Activated T-cell treated with anti-CD3 and anti-CD28 coated beads, Interleukin-2, amount 50 U/mL, for 48 hours (primary cell): ENCODE data around the gene ORMDL2.

Experiments used
- DNase-seq, 2 experiments: peaks; one replicate each; pipeline ENCODE4 v3.0.0-alpha.2; 2020

Gene ORMDL2, protein sequence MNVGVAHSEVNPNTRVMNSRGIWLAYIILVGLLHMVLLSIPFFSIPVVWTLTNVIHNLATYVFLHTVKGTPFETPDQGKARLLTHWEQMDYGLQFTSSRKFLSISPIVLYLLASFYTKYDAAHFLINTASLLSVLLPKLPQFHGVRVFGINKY

DNA sequence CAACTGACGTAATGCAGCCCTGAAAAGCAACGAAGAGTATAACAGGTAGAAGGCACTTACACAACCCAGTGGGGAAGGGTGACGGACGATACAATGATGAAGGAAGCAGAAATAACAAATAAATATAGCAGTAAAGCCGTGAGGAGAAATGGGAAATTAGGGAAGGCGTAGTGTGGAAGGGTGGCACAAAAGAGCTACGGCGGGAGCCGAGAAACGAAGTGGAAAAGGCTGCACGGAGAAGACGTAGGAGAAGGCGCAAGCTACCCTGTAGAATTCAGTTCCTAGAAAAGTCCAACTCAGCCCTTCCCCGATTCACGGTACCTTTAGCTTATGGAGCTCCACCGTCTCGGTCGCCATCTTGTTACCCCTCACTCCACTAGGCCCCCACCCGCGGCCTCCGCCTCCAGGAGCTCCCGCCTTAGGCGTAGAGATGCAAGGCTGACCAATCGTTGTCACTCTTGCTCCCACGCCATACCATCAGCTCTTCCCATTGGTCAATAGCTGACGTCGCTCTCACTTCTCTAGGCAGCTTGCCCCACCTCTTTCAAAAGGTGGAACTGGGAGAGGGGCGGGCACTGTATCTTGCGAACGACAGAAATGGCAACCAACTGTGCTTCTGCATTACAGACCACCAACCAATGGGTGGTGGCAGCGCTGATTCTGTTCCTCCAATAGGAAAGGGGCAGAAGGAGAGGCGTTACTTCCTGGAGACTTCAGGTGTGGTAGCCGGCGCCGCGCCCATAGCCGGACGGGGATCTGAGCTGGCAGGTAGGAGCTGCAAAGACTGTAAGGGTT lies at the start of gene ORMDL2, which contains the start of gene SARNP:
Gene ORMDL2 (plus strand): TSS at position 697 of the 795 bp plus-strand sequence. CDS start 959 bp downstream, outside the sequence.
Gene SARNP (minus strand): TSS at position 380 of the 795 bp plus-strand sequence. CDS start 23 bp downstream, at position 357.
- peak; percentile 94 to 95 for DNase-seq

DNA sequence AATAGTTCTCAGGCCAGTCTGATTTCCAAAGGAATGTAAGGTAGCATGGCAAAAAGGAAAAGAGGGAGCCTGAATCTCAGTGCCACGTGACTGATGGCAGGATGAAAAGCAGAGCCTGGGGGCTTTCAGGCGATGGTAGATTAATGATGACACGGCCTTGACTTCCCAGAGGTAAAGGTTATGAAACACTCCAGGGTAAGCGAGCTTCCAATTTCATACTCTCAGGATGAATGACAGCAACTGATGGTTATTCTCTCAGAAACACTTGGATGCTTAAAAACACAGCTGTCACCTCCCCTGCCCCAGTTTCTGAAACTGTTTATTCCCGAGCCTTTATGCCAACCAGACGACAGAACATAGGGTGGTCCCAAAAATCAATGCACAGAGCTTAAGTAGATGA lies 46.1 kb upstream of the ORMDL2 start:
- no peak for DNase-seq

DNA sequence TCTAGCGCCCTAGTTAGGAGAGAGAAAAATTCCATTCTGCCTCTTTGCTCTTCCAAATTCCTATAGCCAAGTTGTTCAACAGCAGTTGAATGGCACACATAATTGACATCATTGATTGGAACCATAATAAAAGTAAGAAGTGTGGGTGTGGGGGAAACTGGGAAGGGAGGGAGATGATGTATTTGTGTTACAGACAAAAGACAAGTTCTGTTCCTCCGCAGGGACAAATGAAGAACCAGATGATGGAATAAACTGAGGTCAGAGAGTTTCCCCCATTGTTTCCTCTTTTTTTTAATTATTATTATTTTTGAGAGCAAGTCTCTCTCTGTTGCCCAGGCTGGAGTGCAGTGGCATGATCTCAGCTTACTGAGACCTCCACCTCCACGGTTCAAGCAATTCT lies 40.0 kb upstream of the ORMDL2 start:
- no peak for DNase-seq

DNA sequence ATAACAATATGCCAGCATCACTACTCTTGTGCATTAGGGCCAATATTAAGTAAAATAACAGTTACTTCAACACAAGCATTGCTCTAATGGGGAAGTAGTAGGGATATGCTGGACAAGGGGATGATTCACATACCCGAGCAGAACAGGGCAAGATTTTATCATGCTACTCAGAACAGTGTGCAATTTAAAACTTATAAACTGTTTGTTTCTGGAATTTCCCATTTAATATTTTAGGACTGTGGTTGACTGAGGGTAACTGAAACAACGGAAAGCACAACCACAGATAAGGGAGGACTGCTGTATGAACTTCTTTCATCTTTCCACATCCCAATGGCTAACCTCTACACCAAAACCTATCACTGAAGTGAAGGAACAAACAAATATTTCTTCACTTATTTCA lies 37.2 kb upstream of the ORMDL2 start:
- no peak for DNase-seq

DNA sequence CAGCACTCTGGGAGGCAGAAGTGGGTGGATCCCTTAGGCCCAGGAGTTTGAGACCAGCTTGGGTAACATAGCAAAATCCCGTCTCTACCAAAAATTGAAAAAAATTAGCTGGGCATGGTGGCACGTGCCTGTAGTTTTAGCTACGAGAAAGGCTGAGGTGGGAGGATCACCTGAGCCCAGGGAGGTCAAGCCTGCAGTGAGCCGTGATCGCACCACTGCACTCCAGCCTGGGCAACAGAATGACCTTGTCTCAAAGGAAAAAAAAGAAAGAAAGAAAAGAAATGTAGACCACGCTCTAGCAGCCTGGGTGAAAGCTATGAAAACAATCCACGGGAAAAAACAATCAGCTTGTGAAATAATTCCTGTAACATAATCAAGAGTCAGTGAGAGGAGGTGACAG lies 29.3 kb upstream of the ORMDL2 start:
- DNase-seq = no peak

DNA sequence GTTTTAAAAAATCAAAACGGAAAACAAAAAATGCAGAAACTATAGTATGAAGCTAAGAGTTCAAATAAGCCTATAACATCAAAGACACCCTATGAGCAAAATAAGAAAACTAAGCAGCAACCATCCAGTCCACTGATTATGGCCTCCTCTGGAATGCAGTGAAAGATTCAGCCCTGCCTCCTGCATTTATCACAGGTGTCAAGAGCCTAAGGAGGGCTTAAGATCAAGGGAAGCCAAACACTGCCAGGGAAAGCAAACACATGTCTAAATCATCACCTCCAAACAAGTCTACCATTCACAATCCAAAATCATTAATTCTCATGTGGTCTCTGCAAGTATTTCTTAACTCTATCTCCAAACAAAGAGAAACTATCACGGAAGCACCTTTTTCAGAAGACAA lies 28.7 kb upstream of the ORMDL2 start:
- no peak for DNase-seq

DNA sequence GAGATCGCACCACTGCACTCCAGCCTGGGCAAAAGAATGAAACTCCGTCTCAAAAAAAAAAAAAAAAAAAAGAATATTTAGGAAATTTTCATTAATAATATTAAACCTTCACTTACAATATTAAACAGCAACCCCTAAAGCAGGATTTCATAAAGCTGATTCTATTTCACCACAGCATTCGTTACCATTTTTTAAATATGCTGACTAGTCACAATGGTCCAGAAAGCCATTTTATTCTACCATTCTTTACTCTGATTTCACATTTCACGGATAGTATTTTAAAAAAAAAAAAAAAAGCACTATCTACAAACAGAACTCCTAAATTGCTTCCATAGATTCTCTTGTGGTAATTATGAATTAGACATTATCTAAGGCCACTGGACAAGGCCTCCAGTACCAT lies 27.9 kb upstream of the ORMDL2 start:
- DNase-seq = no peak

DNA sequence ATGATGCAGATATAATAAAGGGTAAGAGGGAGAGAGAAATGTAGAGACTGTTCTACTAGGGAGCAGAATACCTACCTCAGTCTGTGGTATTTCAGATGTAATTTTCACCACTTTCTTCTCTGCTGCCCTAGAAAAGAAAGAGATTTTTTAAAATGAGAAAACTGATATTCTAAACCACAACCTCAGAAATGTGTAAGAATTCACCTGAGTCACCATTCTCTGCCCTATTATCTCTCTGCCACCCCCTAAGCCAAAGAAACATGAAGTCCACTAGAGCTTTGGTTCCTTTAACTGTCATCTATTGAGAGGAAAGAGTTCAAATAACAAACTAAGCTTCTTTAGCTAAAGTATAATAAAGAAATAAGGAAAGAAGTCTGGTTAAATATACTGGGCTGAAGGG lies 21.9 kb upstream of the ORMDL2 start:
- DNase-seq = no peak

DNA sequence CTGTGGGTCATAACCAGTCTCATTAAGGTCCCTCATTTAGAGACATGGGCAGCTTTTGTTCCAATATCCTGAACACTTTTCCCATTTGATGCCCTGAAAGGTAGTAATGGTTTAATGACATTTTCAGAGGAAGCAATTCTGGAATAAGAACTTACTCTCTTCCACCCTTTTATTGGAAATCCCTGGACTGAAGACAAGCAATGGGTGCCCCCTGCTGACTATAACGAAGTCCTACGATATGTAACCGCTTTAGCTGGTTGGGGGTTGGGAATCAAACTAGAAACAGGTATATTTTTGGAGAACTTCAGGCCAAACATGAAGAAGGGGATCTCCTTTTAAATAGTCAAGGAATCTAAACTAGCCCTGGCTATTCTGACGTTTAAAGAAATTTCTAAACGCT lies 20.8 kb upstream of the ORMDL2 start:
- DNase-seq = no peak

DNA sequence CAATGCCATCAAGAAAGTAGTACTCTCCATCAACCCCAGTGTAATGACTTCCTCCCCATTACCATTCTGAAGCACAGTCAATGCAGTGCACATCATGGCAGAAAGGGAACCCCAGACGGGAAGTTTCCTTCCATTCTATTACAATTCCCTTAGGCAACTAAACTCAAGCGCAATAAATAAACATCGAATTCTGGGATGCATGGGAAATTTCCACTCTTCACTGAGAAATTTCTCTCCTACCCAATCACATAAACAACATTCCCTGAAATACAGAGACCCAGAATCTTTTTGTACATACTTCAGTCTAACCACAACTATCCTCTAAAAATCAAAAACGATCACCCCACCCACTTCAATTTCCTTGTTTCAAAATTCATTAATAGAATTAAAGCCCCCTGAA lies 20.3 kb upstream of the ORMDL2 start:
- no peak for DNase-seq

DNA sequence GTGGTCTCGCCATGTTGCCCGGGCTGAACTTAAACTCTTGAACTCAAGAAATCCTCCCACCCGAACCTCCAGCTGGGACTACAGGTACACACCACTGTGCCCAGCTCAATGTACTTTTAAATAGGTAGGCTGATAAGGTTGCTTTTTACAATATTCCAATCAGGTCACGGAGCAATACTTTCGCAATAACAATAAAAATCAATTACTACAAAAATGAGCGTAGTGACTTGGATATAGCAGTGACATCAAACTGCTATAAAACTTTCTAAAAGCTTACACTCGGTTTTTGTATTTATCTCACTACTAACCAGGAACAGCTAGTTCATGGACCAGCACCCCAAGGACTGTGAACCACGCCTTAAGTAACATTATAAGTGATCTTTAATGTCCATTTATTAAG lies 10.9 kb upstream of the ORMDL2 start:
- no peak for DNase-seq

DNA sequence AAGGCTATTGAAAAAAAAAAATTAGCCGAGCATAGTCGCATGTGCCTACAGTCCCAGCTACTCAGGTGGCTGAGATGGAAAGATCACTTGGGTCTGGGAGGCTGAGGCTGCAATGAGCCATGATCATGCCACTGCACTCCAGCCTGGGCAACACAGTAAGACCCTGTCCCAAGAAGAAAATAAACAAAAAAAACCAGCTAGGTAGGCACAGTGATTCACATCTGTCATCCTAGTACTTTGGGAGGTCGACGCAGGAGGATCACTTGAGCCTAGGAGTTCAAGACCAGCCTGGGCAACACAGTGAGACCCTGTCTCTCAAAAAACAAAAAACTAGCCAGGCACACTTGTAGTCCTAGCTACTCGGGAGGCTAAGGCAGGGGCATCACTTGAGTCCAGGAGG lies 8.6 kb upstream of the ORMDL2 start:
- DNase-seq = no peak

DNA sequence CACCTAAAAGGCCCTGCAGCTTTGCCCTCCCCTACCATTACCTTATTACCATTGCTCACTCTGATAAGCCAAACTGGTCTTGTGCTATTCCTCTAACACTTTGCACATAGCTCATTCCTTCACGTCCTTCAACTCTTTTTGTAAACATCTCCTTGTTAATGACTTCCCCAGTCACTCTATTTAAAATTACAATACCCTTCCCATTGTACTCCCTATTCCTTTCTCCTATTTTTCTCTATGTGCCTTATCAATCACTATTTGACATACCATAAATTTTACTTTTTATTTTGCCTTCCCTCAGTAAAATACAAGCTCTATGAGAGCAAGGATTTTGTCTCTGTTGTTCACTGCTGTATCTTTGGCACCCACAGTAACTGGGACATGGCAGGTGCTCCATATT lies 5.8 kb upstream of the ORMDL2 start:
- no peak for DNase-seq

DNA sequence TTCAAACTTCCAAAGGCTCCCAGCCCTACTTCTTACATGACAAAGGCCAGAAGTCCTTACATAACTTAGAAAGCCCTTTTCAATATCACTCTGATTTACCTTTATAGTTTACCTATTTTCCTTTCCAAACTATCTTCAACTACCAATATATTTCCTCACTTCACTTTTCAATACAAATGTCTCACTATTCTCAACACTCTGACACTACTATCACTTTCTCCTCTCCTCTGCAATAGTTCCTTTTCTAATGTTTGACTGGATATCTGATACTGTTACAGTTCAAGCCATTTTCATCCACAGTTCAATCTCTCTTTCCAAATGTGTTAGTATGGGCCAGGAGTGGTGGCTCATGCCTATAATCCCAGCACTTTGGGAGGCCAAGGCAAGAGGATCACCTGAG lies 3.6 kb upstream of the ORMDL2 start:
- DNase-seq = no peak

DNA sequence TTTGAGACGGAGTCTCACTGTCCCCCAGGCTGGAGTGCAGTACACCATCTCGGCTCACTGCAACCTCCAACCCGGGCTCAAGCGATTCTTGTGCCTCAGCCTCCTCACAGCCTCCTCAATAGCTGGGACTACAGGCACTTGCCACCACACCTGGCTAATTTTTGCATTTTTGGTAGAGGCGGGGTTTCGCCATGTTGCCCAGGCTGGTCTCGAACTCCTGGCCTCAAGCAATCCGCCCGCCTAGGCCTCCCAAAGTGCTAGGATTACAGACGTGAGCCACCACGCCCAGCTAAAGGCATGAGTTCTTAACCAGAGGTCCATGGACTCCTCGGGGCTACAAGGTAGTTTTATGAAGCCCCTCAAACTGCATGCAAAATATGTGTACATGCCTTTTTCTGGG lies 2.4 kb upstream of the ORMDL2 start:
- DNase-seq = no peak

DNA sequence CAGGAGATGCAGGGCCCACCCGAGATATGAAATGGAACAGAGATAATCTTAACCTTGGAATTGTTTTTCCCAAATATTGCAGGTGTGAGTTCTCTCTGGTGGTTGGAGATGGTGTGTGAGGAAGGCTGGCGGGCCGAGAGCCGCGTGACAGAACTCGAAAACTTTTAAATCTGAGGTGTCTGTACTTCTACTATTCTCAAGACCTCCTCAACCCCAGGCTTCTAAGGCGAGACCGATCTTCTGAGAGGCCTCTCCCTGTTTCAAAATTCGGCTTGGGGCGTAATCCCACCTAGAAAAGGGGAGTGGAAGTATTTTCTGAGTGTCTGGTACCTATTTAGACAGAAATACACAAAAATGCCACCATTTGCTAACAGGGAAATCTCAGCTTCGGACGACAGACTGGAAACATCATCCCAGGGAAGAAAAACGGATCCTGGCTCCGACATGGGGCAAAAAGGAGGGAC lies 928 bp upstream of the ORMDL2 start:
- DNase-seq = no peak

DNA sequence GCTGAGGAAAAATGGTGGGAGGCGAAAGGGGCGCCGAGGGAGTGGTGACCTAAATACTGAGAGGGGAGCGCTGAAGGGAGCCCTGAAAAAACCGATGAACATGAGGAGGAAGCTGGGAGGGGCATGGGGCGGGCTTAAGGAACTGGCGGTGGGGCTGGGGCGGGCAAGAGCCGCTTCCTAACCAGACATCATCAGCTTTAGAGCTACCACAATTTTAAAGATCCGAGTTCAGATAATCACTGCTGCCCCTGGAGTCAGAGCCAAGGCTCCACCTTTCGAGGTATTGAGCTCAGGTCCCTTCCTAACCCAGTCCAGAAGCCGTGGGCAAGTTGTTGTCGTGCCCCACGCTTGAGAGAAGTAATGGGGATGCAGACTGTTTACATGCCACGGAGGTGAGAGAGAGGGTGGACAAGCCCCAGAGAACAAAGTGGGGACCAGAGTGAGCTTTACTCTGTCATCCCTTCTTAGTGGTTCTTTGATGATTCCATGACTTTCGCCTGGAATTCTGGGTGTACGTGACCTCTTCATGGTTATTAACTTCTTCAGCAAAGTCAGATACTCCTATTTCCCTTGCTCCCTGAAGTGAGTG lies 393 bp downstream of the ORMDL2 start:
- DNase-seq = no peak

DNA sequence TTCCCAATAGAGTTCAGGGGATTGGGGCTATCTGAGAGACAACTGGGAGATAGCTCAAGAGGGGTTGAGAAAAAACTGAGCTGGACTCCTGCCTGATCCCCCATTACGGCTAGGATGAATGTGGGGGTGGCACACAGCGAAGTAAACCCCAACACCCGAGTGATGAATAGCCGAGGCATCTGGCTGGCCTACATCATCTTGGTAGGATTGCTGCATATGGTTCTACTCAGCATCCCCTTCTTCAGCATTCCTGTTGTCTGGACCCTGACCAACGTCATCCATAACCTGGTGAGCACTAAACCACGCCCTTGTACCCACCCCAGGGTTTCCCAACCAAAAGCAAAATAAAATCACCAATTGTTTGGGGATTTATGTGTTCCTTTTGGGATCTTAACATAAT lies 1.0 kb downstream of the ORMDL2 start:
- no peak for DNase-seq

DNA sequence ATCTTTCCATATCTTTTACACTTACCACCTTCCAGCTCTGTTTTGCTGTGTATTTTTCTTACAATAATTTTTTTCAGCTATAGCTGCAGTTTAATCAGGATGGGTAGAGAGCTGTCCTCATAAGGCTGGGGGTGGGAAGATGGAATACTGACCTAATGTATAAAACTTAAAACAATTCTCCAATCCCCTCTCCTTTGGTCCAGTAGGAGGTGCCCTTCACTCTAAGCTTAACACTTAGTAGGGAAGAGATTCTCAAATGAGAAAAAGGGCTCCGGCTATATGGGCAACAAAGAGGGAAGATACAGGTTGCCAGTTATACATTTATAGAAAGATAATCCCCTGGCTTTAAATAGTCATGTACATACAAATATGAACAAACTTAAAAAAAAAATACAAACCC lies 2.8 kb downstream of the ORMDL2 start:
- DNase-seq = no peak

DNA sequence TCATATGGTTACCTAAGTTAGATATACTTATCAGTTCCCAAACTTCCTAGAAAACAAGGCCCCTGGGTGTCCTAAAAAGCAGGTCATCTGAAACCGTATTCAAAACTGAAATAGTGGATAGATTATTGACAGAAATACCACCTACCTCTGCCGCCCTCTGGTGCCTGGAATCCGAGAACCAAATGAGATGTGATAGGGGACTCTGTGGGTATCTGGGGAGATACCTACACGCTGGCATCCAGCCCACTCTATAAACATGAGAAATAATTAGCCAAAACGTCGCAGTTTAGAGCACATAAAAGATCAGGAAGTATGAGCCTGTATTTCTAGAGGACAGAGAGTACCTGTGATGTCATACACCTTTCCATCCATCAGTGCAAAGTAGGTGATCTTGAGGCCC lies 4.4 kb downstream of the ORMDL2 start:
- no peak for DNase-seq

DNA sequence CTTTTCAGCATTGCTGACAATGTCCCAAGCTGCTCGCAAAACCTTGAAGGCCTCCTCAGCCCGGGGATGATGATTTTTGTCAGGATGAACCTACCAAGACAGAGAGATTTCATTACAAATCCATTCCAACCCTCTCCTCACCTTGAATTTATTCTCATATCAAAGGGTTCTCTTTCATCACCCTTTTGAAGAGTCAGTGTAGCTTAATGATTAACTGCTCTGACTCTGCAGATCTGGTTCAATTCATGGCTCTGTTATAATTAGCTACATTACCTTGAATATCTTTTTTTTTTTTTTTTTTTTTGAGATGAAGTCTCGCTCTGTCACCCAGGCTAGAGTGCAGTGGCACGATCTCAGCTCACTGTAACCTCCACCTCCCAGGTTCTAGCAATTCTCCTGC lies 5.6 kb downstream of the ORMDL2 start:
- no peak for DNase-seq

DNA sequence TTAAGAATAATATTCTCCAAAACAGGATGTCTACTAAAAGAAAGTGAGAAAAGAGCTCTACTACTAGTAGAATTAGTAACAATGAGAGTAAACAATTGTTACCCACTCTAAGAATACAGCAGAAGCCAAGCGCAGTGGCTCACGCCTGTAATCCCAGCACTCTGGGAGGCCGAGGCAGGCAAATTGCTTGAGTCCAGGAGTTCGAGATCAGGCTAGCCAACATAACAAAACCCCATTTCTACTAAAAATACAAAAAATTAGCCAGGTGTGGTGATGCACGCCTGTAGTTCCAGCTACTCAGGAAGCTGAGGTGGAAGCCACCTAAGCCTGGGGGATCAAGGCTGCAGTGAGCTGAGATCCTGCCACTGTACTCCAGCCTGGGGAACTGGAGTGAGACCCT lies 6.9 kb downstream of the ORMDL2 start:
- DNase-seq = no peak

DNA sequence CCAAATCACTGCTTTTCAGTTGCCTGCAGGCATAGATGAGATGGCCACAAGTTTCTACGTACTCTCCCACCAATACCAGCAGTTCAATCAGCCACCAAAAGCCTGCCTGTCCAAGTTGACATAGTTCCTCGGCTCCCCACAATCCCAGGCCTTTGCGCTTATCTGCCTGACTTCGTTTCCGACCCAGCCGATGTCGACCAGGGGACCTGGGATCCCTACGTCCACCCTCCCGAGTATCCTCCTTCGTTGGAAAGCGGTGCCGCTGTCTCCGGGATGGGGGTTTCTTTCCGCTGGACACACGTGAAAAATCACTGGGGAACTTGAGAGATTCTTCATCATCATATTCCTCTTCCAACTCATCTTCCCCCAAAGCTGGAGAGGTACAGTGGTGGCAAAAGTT lies 10.0 kb downstream of the ORMDL2 start:
- DNase-seq = no peak

DNA sequence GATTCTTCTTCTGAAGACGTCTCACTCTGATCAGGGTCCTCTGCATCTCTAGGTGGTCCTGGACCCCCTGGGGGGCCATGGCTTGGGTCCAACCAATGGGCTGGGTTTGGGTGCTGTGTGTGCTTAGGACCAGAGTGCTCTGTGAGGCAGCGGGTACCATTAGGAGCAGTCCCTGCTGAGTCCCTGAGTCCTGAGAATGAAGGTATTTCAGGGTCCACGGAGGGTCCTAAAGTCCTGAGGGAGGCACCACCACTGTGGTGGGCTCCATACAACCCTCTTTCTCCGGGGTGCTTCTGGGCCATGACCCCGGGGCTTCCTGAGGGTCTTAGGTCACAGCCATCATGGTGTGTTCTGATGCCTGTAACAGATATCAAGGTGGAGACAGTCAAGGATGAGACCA lies 10.5 kb downstream of the ORMDL2 start:
- DNase-seq = no peak
